Measurements from ENCODE around the gene ACADVL.

Gene ACADVL

DNA sequence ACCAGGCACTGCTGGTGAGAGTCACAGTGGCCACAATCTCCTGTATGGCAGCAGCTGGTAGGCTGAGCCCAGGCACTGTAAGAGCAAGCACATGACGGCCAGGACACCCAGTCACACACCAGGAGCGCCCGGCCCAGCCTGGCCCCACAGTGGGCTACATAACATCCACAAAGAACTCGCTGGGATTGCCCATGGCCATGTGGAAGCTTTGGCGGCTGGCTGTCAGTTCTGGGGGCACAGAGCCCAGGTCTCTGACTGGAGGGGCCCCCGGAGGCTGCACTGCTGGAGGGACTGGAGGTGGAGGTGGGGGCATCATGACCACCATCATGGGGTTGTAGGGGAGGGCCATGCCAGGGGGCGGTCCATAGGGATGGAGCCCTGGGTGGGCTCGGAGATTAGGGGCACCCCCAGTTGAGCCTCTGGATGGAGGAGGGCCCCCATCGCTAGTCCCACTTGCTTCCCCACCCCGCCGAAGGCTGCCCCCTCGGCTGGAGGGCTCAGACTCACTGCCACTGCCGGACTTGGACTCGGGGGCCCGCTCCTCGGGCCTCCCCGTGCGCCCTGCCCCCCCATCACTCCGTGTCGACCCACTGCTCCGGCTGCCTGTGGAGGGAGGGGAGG lies 6.1 kb downstream of the ACADVL start:
- DNase-seq: no peak
- Histone ChIP-seq H3K4me3 (ENCODE audit: low read depth, low read length) (no peak overlapping the region), H3K36me3 (replicated peaks) (peaks cover 69% of the 10 kb centered on the region), H3K27me3 (replicated peaks) (no peaks in the 10 kb centered on the region), H3K27ac (no peak overlapping the region)
- in situ Hi-C loops (cut with HindIII; ENCODE audit: low pct_ligation_motif_present, low sequenced_read_pairs): no loop called here
- TF ChIP-seq, protein P1, sequence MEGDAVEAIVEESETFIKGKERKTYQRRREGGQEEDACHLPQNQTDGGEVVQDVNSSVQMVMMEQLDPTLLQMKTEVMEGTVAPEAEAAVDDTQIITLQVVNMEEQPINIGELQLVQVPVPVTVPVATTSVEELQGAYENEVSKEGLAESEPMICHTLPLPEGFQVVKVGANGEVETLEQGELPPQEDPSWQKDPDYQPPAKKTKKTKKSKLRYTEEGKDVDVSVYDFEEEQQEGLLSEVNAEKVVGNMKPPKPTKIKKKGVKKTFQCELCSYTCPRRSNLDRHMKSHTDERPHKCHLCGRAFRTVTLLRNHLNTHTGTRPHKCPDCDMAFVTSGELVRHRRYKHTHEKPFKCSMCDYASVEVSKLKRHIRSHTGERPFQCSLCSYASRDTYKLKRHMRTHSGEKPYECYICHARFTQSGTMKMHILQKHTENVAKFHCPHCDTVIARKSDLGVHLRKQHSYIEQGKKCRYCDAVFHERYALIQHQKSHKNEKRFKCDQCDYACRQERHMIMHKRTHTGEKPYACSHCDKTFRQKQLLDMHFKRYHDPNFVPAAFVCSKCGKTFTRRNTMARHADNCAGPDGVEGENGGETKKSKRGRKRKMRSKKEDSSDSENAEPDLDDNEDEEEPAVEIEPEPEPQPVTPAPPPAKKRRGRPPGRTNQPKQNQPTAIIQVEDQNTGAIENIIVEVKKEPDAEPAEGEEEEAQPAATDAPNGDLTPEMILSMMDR (IDR thresholded peaks at IDR 0.05; ENCODE audit: low read depth, low read length, missing control alignments): no peak

DNA sequence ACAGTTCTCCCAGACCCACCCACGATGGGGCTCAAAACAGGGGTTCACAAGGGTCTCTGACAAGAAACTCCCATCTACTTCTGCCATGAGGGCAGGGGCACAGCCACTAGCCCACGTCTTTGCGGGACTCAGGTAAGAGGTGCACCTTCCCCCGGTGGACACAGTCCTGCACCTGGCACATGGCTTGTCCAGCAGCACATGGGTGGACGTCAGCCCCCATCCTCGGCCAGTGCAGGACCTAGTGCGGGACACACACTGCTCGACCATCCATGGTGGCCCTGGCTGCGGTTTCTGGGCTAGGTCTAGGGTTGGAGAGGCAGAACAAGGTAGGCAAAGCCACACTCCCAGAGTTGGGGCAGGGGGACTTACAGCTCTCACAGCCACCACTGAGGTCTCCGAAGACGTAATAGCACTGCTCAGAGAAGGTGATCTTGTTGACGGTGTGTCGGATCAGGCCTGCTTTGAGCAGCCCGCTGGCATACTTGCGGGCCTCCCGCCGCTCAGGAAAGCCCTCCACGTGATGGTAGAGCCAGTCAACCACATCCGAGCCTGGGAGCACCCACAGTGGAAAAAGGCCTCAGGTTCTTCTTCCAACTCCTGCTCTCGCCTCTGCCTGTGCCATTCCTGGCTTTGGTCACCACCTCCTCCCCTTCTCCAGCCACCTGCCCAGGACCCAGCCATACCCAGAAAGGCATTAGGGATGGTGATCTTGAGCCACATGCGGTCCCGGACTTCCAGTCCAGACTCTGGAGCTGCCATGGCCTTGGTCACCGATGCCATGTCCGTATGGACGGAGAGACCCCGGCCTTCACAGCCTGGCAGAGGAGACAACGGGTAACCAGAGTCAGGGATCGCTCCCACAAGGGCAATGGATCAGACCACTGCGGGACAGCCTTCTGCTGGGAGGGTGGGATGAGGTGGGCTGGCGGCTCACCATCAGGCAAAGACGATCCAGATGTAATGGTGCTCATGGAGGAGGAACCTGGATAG lies 7.3 kb downstream of the ACADVL start:
- H3K4me3 ChIP-seq (ENCODE audit: low read depth, low read length): no peak overlapping the region
- in situ Hi-C loops (cut with HindIII; ENCODE audit: low pct_ligation_motif_present, low sequenced_read_pairs): no loop called here
- no peaks in the 10 kb centered on the region for H3K27me3 ChIP-seq (replicated peaks)
- H3K36me3 ChIP-seq (replicated peaks): peaks cover 62% of the 10 kb centered on the region
- H3K27ac ChIP-seq: no peak overlapping the region
- TF ChIP-seq, protein P1 (IDR thresholded peaks at IDR 0.05; ENCODE audit: low read depth, low read length, missing control alignments): no peak
- DNase-seq: no peak

DNA sequence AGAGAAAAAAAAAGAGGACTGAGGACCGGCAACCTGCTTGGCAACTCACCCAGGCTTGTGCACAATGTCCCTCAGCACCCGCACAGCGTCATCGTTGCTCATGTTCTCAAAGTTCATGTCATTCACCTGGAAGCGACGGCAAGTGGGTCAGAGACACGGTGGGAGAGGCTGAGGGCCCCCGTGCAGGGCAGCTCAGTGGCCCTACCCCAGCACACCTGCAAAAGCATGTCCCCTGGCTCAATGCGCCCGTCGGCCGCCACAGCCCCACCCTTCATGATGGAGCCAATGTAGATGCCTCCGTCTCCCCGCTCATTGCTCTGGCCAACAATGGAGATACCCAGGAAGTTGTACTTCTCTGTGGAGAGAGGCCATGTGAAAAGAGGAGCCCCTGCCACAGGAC lies 9.2 kb downstream of the ACADVL start:
- TF ChIP-seq, protein P1 (IDR thresholded peaks at IDR 0.05; ENCODE audit: low read depth, low read length, missing control alignments): no peak
- H3K36me3 ChIP-seq (replicated peaks): peaks cover 43% of the 10 kb centered on the region

DNA sequence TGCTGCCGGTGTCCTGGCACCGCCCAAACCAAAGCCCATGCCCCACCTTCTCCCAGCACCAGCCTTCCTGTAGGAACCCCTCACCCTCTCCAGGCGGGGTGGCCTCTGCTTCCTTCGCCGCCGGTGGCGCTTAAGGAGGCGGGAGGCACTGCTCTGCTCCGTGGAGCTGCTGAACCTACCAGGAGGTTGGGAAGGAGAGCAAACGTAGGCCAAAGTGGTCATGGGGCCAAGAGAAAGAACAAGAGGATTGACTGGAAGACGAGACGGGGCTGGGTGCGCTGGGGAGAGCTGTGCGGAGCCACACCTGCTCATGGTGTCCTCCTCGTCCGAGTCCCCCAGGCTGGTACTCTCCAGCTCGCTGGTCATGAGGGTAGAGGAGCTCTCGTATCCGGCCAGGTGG lies 9.8 kb downstream of the ACADVL start:
- Histone ChIP-seq H3K27me3 (replicated peaks) (no peaks in the 10 kb centered on the region), H3K36me3 (replicated peaks) (peaks cover 40% of the 10 kb centered on the region), H3K27ac (no peak overlapping the region), H3K4me3 (ENCODE audit: low read depth, low read length) (no peak overlapping the region)
- in situ Hi-C loops (cut with HindIII; ENCODE audit: low pct_ligation_motif_present, low sequenced_read_pairs): no loop called here
- TF ChIP-seq, protein P1 (IDR thresholded peaks at IDR 0.05; ENCODE audit: low read depth, low read length, missing control alignments): no peak
- DNase-seq: no peak

More for the DNA sequence above, 9.2 kb downstream of the ACADVL start:
- DNase-seq: no peak
- in situ Hi-C loops (cut with HindIII; ENCODE audit: low pct_ligation_motif_present, low sequenced_read_pairs): no loop called here
- Histone ChIP-seq H3K27ac (no peak overlapping the region), H3K27me3 (replicated peaks) (no peaks in the 10 kb centered on the region), H3K4me3 (ENCODE audit: low read depth, low read length) (no peak overlapping the region)

DNA sequence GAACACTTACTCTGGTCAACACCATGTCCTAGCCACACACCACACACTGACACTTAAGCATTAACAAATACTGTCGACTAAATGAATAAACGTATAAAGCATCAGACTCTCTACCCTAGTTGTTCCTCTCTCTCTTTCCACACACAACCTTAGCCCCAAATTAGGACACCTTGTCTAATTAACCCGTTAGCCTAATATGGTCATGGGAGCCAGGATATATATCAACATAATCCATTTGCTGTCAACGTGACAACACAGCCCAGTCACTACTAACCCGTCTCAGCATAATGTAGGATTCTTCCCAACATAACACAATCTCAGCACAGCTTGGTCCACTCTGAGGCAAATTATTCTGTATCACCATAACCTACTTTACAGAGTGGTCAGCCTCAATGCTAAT lies 12.4 kb downstream of the ACADVL start:
- Histone ChIP-seq H3K27ac (no peak overlapping the region), H3K4me3 (ENCODE audit: low read depth, low read length) (no peak overlapping the region), H3K36me3 (replicated peaks) (peaks cover 42% of the 10 kb centered on the region), H3K27me3 (replicated peaks) (no peaks in the 10 kb centered on the region)
- no peak for DNase-seq
- TF ChIP-seq, protein P1 (IDR thresholded peaks at IDR 0.05; ENCODE audit: low read depth, low read length, missing control alignments): no peak
- in situ Hi-C loops (cut with HindIII; ENCODE audit: low pct_ligation_motif_present, low sequenced_read_pairs): no loop called here

Data from brain microvascular endothelial cell (primary cell).